Muscle layer of colon (tissue), 2 donors: ENCODE data around the gene C13orf46.

Source experiments
- H3K27ac ChIP-seq: one replicate; pipeline ENCODE4 v1.7.0; 2013; ENCODE audit warnings: low read depth, mild to moderate bottlenecking, low read length, moderate library complexity
- H3K27me3 ChIP-seq, 2 donors: one replicate each; pipeline ENCODE4 v1.7.0; 2013; ENCODE audit warnings: low read length in 2 of 2, mild to moderate bottlenecking in 2 of 2; ENCODE audit not compliant: insufficient read depth in 2 of 2, control insufficient read depth in 1 of 2
- H3K36me3 ChIP-seq: one replicate; pipeline ENCODE4 v1.7.0; 2013; ENCODE audit warnings: mild to moderate bottlenecking, low read length; ENCODE audit not compliant: insufficient read depth
- H3K4me1 ChIP-seq: one replicate; pipeline ENCODE4 v1.7.0; 2013; ENCODE audit warnings: mild to moderate bottlenecking, low read length; ENCODE audit not compliant: insufficient read depth
- H3K4me3 ChIP-seq, 2 donors: one replicate each; pipeline ENCODE4 v1.7.0; 2013; ENCODE audit warnings: low read length in 2 of 2, low read depth in 1 of 2, mild to moderate bottlenecking in 1 of 2, moderate library complexity in 1 of 2
- H3K9ac ChIP-seq: one replicate; pipeline ENCODE4 v1.7.0; 2013; ENCODE audit warnings: low read length
- H3K9me3 ChIP-seq: one replicate; pipeline ENCODE4 v1.7.0; 2013; ENCODE audit warnings: mild to moderate bottlenecking, low read length
- donor health status: abdominal sarcoma.
- donor health status: Adenocarcinoma of cecum.

C13orf46 gene

DNA sequence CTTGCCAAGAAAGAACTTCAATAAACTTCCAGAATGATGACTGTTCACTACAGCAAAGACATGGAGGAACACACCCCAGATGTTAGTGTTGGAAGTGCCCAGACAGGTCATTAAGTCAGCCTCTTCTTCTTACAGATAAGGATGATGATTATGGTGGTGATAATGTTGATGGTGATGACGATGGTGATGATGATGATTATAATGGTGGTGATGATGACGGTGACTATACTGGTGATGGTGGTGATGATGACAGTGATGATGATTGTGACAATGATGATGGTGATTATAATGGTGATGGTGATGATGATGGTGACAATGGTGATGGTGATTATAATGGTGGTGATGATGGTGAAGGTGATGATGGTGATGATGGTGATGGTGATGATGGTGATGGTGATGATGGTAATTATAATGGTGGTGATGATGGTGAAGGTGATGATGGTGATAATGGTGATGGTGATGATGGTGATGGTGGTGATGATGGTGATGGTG lies 8.4 kb downstream of the C13orf46 start:
- Histone ChIP-seq H3K27ac (no peak overlapping the region), H3K9me3 (no peaks in the 10 kb centered on the region), H3K4me1 (peaks cover 2% of the 10 kb centered on the region), H3K36me3 (no peaks in the 10 kb centered on the region), H3K9ac (no peak overlapping the region), H3K4me3 (no peak overlapping the region), H3K27me3 (no peaks in the 10 kb centered on the region)

DNA sequence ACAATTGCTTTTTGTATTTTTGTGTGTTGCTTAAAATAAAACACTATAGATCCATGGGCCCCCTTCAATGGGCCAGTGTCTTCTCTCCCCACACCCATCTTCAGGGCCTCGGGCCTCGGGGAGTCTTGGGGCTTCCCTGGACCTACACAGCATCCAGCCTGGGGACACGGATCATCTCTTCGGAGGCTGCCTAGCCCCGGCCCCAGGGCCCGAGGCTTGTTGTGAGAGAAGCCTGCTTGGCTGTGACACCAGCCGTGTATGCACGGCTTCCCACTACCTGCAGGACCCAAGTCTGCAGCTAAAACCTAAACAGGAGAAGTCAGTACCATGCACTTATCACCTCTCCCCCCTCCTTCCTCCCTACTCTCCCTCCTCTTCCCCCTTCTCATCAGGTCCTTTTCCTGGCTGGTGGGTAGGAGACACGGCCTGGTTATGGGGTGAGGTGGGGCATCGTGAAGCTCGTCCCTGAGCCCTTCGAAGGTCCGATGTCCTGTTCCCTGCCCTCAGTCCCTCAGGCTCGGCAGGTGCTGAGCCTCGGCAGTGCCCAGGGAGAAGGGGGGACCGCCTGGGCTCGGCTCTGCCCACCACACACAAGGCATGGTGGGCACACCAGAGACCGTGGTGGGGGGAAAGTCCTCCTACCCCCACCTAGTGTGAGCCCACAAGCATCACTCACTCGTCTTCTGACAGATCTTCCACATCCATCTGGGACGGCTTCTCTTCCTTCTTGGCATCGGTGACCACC lies 9.5 kb downstream of the C13orf46 start:
- Histone ChIP-seq H3K9ac (no peak overlapping the region), H3K27me3 (no peaks in the 10 kb centered on the region), H3K27ac (no peak overlapping the region), H3K36me3 (no peaks in the 10 kb centered on the region), H3K4me1 (no peaks in the 10 kb centered on the region), H3K4me3 (no peak overlapping the region), H3K9me3 (no peaks in the 10 kb centered on the region)

DNA sequence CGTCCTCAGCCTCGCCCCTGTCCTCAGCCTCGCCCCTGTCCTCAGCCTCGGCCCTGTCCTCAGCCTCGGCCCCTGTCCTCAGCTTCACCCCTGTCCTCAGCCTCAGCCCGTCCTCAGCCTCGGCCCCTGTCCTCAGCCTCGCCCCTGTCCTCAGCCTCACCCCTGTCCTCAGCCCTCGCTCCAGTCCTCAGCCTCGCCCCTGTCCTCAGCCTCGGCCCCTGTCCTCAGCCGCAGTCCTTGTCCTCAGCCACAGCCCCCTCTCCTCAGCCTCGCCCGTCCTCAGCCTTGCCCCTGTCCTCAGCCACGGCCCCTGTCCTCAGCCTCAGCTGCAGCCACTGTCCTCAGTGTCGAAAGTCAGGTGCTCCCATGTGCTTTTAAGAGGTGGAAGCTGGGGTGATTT lies 10.5 kb downstream of the C13orf46 start:
- Histone ChIP-seq H3K36me3 (no peaks in the 10 kb centered on the region), H3K27ac (no peak overlapping the region), H3K9ac (no peak overlapping the region), H3K4me1 (no peaks in the 10 kb centered on the region), H3K27me3 (no peaks in the 10 kb centered on the region), H3K9me3 (no peaks in the 10 kb centered on the region), H3K4me3 (no peak overlapping the region)

DNA sequence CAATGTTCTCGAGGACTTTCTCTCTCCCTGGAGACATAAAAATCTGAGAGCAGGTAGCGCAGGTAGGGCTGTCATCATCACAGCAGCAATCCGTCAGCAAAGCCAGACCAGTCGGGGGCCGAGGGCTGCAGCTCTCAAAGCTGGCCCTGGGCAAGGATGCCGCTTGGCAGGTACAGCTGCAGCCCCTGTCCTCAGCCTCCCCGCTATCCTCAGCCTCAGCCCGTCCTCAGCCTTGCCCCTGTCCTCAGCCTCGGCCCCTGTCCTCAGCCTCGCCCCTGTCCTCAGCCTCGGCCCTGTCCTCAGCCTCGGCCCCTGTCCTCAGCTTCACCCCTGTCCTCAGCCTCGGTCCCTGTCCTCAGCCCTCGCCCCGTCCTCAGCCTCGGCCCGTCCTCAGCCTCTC lies 10.9 kb downstream of the C13orf46 start:
- H3K27me3 ChIP-seq, result no peaks in the 10 kb centered on the region
- H3K36me3 ChIP-seq, result no peaks in the 10 kb centered on the region
- no peaks in the 10 kb centered on the region for H3K4me1 ChIP-seq
- no peak overlapping the region for H3K4me3 ChIP-seq
- no peaks in the 10 kb centered on the region for H3K9me3 ChIP-seq
- H3K9ac ChIP-seq, result no peak overlapping the region
- H3K27ac ChIP-seq, result no peak overlapping the region

DNA sequence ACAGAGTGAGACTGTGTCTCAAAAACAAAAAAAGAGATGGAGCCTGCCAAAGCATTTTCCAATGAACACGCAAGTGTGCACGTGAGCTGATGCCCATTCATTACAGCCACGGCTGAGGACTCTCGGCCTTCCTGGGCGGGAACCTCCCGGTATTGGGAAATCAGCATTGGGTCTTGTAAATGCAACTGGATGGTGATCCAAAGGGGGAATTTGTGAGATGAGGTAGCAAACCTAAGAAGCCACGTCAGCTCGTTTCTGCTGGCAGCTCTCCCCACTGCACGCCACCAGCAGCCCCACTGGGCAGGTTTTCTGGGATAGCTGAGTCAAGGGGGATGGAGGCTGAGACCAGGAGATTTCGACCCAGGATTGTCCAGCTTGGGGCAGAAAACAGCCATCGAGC lies 11.5 kb downstream of the C13orf46 start:
- Histone ChIP-seq H3K9ac (no peak overlapping the region), H3K27ac (no peak overlapping the region), H3K9me3 (no peaks in the 10 kb centered on the region), H3K36me3 (no peaks in the 10 kb centered on the region), H3K4me1 (no peaks in the 10 kb centered on the region), H3K27me3 (no peaks in the 10 kb centered on the region), H3K4me3 (no peak overlapping the region)

DNA sequence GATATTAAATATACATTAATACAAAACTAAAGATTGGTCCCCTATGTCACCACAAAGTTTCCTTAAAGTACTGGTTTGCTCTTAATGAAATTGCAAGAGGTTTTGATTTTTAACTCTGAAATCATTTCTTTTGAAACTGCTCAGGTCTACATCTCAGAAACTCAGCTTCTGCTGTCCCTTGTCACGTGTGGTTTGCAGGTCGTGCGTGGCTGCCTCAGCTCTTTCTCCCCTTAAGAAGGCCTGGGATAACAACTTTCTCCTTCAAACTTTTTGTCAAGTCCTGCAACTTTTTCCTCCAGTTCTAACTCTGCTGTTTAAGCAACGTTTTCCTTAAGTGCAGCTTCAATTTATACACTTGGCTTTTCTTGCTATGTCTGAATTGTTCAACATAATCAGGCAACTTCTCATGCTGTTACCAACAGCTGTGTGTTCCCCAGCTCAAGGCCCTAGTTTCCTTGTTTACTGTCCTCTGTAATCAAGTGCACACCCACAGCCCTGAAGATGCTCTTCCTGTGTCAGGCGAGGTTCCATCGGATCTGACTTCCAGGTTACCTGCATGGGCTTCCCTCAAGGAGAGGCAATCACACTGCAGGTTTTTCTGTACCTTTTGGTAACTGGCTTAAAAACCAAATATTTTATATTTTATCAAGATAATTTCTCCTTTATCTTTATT lies 13.5 kb downstream of the C13orf46 start:
- H3K27me3 ChIP-seq, result no peaks in the 10 kb centered on the region
- no peak overlapping the region for H3K4me3 ChIP-seq
- H3K9me3 ChIP-seq, result no peaks in the 10 kb centered on the region
- H3K9ac ChIP-seq, result no peak overlapping the region
- H3K4me1 ChIP-seq, result no peaks in the 10 kb centered on the region
- no peak overlapping the region for H3K27ac ChIP-seq
- no peaks in the 10 kb centered on the region for H3K36me3 ChIP-seq

DNA sequence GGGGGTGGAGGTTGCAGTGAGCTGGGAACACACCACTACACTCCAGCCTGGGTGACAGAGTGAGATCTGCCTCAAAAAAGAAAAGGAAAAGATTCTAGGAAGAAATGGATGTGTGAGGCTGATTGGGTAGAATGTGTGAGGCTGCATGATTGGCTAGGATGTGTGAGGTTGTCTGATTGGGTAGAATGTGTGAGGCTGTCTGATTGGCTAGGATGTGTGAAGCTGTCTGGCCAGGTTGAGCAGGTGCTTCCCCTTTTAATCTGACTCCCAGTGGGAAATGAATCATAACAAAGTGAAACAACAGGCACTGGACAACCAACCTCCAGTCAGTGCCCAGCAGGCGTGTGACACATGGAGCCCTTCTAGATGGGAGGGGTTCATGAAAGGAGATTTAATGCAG lies 14.7 kb downstream of the C13orf46 start:
- Histone ChIP-seq H3K9ac (no peak overlapping the region), H3K27ac (no peak overlapping the region), H3K4me1 (no peaks in the 10 kb centered on the region), H3K9me3 (no peaks in the 10 kb centered on the region), H3K36me3 (no peaks in the 10 kb centered on the region), H3K4me3 (no peak overlapping the region), H3K27me3 (no peaks in the 10 kb centered on the region)

DNA sequence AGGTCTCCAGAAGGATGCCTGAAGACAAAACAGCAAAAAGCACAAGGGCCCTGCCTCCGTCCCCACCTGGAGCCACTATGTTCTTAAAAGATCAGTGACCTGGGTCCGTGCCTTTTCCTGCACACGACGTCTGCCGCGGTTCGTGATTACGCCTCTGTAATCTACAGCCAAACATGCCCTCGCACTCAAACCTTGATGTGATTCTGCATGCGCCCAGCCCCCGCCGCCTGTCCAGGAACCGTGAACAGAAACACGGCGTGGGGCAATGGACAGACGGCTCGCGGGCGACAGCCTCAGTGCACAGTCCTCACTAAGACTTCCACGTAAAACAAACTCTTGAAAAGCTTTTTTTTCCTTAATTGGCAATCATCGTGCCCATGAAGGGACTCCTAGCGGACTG lies 15.5 kb downstream of the C13orf46 start:
- H3K4me3 ChIP-seq, result no peak overlapping the region
- H3K36me3 ChIP-seq, result no peaks in the 10 kb centered on the region
- H3K27me3 ChIP-seq, result no peaks in the 10 kb centered on the region
- H3K9ac ChIP-seq, result no peak overlapping the region
- H3K4me1 ChIP-seq, result no peaks in the 10 kb centered on the region
- H3K27ac ChIP-seq, result no peak overlapping the region
- no peaks in the 10 kb centered on the region for H3K9me3 ChIP-seq

DNA sequence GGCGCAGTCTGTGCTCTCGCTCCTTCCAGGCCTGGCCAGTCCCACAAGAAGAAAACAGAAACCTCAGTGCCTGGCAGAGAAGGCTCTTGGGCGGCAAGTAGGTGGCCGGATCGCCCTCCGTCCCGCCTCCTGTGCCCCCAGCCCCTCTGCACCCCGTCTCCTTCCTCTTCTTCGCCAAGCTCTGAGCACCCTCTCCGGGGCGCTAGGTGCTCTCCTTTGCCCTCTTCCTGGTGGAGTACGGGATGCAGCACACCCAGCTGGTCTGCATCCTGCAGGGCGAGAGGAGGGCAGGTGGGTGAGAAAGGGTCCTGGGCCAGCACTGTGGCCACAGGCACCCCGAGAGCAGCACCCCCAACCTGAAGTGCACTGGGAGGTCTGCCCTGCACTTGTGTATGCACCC lies 17.3 kb downstream of the C13orf46 start:
- Histone ChIP-seq H3K4me1 (no peaks in the 10 kb centered on the region), H3K4me3 (no peak overlapping the region), H3K36me3 (no peaks in the 10 kb centered on the region), H3K9ac (no peak overlapping the region), H3K9me3 (no peaks in the 10 kb centered on the region), H3K27me3 (no peaks in the 10 kb centered on the region), H3K27ac (no peak overlapping the region)

DNA sequence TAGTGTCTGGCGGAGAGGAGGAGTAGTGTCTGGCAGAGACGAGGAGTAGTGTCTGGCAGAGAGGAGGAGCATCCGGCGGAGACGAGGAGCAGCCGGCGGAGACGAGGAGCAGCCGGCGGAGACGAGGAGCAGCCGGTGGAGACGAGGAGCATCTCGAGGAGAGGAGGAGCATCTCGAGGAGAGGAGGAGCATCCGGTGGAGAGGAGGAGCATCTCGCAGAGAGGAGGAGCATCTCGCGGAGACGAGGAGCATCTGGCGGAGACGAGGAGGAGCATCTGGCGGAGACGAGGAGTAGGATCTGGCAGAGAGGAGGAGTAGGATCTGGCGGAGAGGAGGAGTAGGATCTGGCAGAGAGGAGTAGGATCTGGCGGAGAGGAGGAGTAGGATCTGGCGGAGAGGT lies 18.2 kb downstream of the C13orf46 start:
- Histone ChIP-seq H3K27me3 (no peaks in the 10 kb centered on the region), H3K4me1 (peaks cover 3% of the 10 kb centered on the region), H3K9me3 (no peaks in the 10 kb centered on the region), H3K9ac (no peak overlapping the region), H3K36me3 (no peaks in the 10 kb centered on the region), H3K27ac (no peak overlapping the region), H3K4me3 (no peak overlapping the region)

DNA sequence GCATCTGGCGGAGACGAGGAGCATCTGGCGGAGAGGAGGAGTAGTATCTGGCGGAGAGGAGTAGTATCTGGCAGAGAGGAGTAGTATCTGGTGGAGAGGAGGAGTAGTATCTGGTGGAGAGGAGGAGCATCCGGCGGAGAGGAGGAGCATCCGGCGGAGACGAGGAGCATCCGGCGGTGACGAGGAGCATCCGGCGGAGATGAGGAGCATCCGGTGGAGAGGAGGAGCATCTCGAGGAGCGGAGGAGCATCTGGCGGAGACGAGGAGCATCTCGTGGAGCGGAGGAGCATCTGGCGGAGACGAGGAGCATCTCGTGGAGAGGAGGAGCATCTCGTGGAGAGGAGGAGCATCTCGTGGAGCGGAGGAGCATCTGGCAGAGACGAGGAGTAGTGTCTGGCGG lies 18.6 kb downstream of the C13orf46 start:
- Histone ChIP-seq H3K27me3 (no peaks in the 10 kb centered on the region), H3K27ac (no peak overlapping the region), H3K4me3 (no peak overlapping the region), H3K9me3 (no peaks in the 10 kb centered on the region), H3K36me3 (no peaks in the 10 kb centered on the region), H3K9ac (no peak overlapping the region), H3K4me1 (peaks cover 5% of the 10 kb centered on the region)
